Activated CD4-positive, alpha-beta T cell treated with anti-CD3 and anti-CD28 coated beads, Interleukin-2, amount 50 U/mL, for 4 hours (primary cell): Measurements from ENCODE around the gene TFDP3.

Source experiments
- DNase-seq, 2 experiments: peaks; one replicate each; pipeline ENCODE4 v3.0.0-alpha.2; 2020

TFDP3 gene

GRCh38 chrX:133185119-133185518 is 33.0 kb downstream of the TFDP3 start:
- no peak for DNase-seq

GRCh38 chrX:133183806-133184205 is 34.3 kb downstream of the TFDP3 start:
- DNase-seq = no peak

- DNase-seq = no peak
Observed at GRCh38 chrX:133179500-133179899, 38.7 kb downstream of the TFDP3 start.

GRCh38 chrX:133177202-133177601 is 41.0 kb downstream of the TFDP3 start:
- no peak for DNase-seq

GRCh38 chrX:133175605-133176004 is 42.5 kb downstream of the TFDP3 start:
- no peak for DNase-seq

GRCh38 chrX:133175162-133175561 is 43.0 kb downstream of the TFDP3 start:
- DNase-seq = no peak

GRCh38 chrX:133171962-133172708 is 46.0 kb downstream of the TFDP3 start:
- DNase-seq = no peak
